Liver (tissue), 9 donors: ENCODE results near the gene CCDC88C. TPM values are rescaled to one million over a fixed set of nuclear protein-coding genes. Genes with fewer than 3 reads are reported as not detected.

ENCODE experiments used
- DNase-seq: peaks from one replicate; pipeline ENCODE4 v3.0.0-alpha.2; 2017; ENCODE audit warnings: low spot score
- H3K27ac ChIP-seq, 2 donors: one replicate each; pipeline ENCODE4 v1.7.0; 2013; ENCODE audit warnings: inconsistent platforms in 2 of 2, low read length in 2 of 2, control low read depth in 1 of 2, low read depth in 1 of 2, mild to moderate bottlenecking in 1 of 2
- H3K27me3 ChIP-seq, 4 donors: one replicate each; pipeline versions ENCODE4 v1.6.1 to v1.7.0; 2013; ENCODE audit warnings: low read length in 3 of 4, inconsistent platforms in 1 of 4, mild to moderate bottlenecking in 1 of 4, moderate library complexity in 1 of 4; ENCODE audit not compliant: control insufficient read depth in 4 of 4, insufficient read depth in 4 of 4
- H3K36me3 ChIP-seq, 4 donors: one replicate each; pipeline versions ENCODE4 v1.6.1 to v1.7.0; 2013; ENCODE audit warnings: low read length in 3 of 4, mild to moderate bottlenecking in 3 of 4, low read depth in 1 of 4, moderate library complexity in 1 of 4; ENCODE audit not compliant: control insufficient read depth in 4 of 4, insufficient read depth in 3 of 4
- H3K4me1 ChIP-seq, 4 donors: one replicate each; pipeline versions ENCODE4 v1.6.1 to v1.7.0; 2013; ENCODE audit warnings: low read length in 3 of 4, mild to moderate bottlenecking in 3 of 4, moderate library complexity in 1 of 4; ENCODE audit not compliant: control insufficient read depth in 4 of 4, insufficient read depth in 4 of 4
- H3K4me3 ChIP-seq, 3 donors: one replicate each; pipeline versions ENCODE4 v1.6.1 to v1.7.0; 2013; ENCODE audit warnings: low read length in 3 of 3, control low read depth in 1 of 3, low read depth in 1 of 3, mild to moderate bottlenecking in 1 of 3
- H3K9ac ChIP-seq, 2 donors: one replicate each; pipeline ENCODE4 v1.7.0; 2013; ENCODE audit warnings: low read length in 2 of 2, mild to moderate bottlenecking in 2 of 2, moderate library complexity in 2 of 2, control low read depth in 1 of 2, low read depth in 1 of 2
- H3K9me3 ChIP-seq, 4 donors: one replicate each; pipeline versions ENCODE4 v1.6.1 to v1.7.0; 2013; ENCODE audit warnings: low read length in 3 of 4; ENCODE audit not compliant: control insufficient read depth in 4 of 4
- ATF3 ChIP-seq: IDR thresholded peaks from 2 replicates; pipeline ENCODE4 v1.6.1; 2016; ENCODE audit warnings: antibody characterized with exemption
- CTCF ChIP-seq: fragments of 150-350 bp; IDR thresholded peaks from 2 replicates; pipeline ENCODE4 v1.5.1; 2017; ENCODE audit warnings: improper control_type of control experiment, low read depth, low read length; ENCODE audit not compliant: missing input control
- EGR1 ChIP-seq, 2 donors: IDR thresholded peaks; 2 replicates each; pipeline ENCODE4 v1.6.1; 2016 to 2018; ENCODE audit warnings: antibody characterized with exemption in 2 of 2, low read depth in 2 of 2
- FOXA2 ChIP-seq: IDR thresholded peaks from 2 replicates; pipeline ENCODE4 v1.6.1; 2016; ENCODE audit warnings: antibody characterized with exemption
- GABPA ChIP-seq, 2 donors: IDR thresholded peaks in 1 of 2; conservative IDR thresholded peaks in 1 of 2; 2 replicates each; pipeline ENCODE4 v1.6.1; 2016; ENCODE audit warnings: antibody characterized with exemption in 2 of 2, mild to moderate bottlenecking in 1 of 2, moderate library complexity in 1 of 2
- HNF4A ChIP-seq, 2 donors: conservative IDR thresholded peaks; 2 replicates each; pipeline ENCODE4 v1.6.1; 2016; ENCODE audit warnings: antibody characterized with exemption in 2 of 2, mild to moderate bottlenecking in 2 of 2
- HNF4G ChIP-seq: IDR thresholded peaks from 2 replicates; pipeline ENCODE4 v1.6.1; 2016; ENCODE audit warnings: antibody characterized with exemption
- JUND ChIP-seq, 2 donors: IDR thresholded peaks; 2 replicates each; pipeline ENCODE4 v1.6.1; 2016; ENCODE audit warnings: antibody characterized with exemption in 2 of 2
- MAX ChIP-seq: IDR thresholded peaks from 2 replicates; pipeline ENCODE4 v1.6.1; 2016; ENCODE audit warnings: antibody characterized with exemption
- NR2F2 ChIP-seq: IDR thresholded peaks from 2 replicates; pipeline ENCODE4 v1.6.1; 2016; ENCODE audit warnings: antibody characterized with exemption
- RAD21 ChIP-seq, 2 donors: IDR thresholded peaks; 2 replicates each; pipeline ENCODE4 v1.6.1; 2016; ENCODE audit warnings: antibody characterized with exemption in 2 of 2, mild to moderate bottlenecking in 2 of 2
- REST ChIP-seq: IDR thresholded peaks from 2 replicates; pipeline ENCODE4 v1.6.1; 2016; ENCODE audit warnings: antibody characterized with exemption, mild to moderate bottlenecking
- RXRA ChIP-seq, 2 donors: IDR thresholded peaks; 2 replicates each; pipeline ENCODE4 v1.6.1; 2017 to 2018; ENCODE audit warnings: antibody characterized with exemption in 2 of 2, mild to moderate bottlenecking in 1 of 2
- SP1 ChIP-seq: IDR thresholded peaks from 2 replicates; pipeline ENCODE4 v1.6.1; 2018; ENCODE audit warnings: antibody characterized with exemption, mild to moderate bottlenecking
- TAF1 ChIP-seq: conservative IDR thresholded peaks from 2 replicates; pipeline ENCODE4 v1.6.1; 2016; ENCODE audit warnings: antibody characterized with exemption, mild to moderate bottlenecking
- YY1 ChIP-seq: IDR thresholded peaks from 2 replicates; pipeline ENCODE4 v1.6.1; 2016; ENCODE audit warnings: antibody characterized with exemption, mild to moderate bottlenecking
- ZBTB33 ChIP-seq: IDR thresholded peaks from 2 replicates; pipeline ENCODE4 v1.6.1; 2016; ENCODE audit warnings: antibody characterized with exemption
- WGBS: extraction: QIAGEN DNeasy Blood & Tissue Kit; methylation state at CpG from one replicate; pipeline ENCODE4 v1.1.7; 2013; 5-methylcytosine and 5-hydroxymethylcytosine counted together
- polyA plus RNA-seq, 2 donors: library from polyadenylated mRNA; stranded (reverse) in 1 of 2; unstranded in 1 of 2; fragments of 200-250 nt in 1 of 2; fragments of >200 nt in 1 of 2; fragmentation: Nextera tagmentation in 1 of 2; extraction: Ambion mirVana in 1 of 2; gene quantifications; one replicate each; pipeline versions ENCODE4 v1.2.1 to v1.2.3, GENCODE V29; 2013 to 2015
- total RNA-seq, 2 donors: library from RNA; depleted of rRNA; stranded (reverse); fragments of >200 nt; gene quantifications; one replicate each; pipeline ENCODE4 v1.2.3, GENCODE V29; 2014
- donor health status: healthy.
- donor health status: healthy.
- donor health status: healthy.
- donor health status: healthy.
- donor health status: healthy.

Gene CCDC88C
- total and polyA plus RNA-seq, 4 donors: 1.3 to 10.8 (median 4.0) TPM

- no peak for TF ChIP-seq MAX
Observed at GRCh38 chr14:91368776-91369416, 48.7 kb downstream of the CCDC88C start (continued).

- Histone ChIP-seq H3K4me1 (peaks cover 0 to 8% (median under 1%) of the 10 kb centered on the region in 4 donors), H3K4me3 (no peak overlapping the region), H3K9me3 (no peaks in the 10 kb centered on the region), H3K27me3 (no peaks in the 10 kb centered on the region), H3K27ac (no peak overlapping the region), H3K9ac (no peak overlapping the region), H3K36me3 (no peaks in the 10 kb centered on the region)
- no peak for TF ChIP-seq ZBTB33
- TF ChIP-seq ATF3: no peak
- TF ChIP-seq SP1: no peak
- TF ChIP-seq TAF1: no peak
- no peak for TF ChIP-seq HNF4G
- TF ChIP-seq GABPA (IDR thresholded peaks at IDR 0.05 in 1 of 2, conservative IDR thresholded peaks at IDR 0.05 in 1 of 2): no peak
- TF ChIP-seq FOXA2: no peak
- no peak for TF ChIP-seq EGR1 (IDR thresholded peaks at IDR 0.05; ENCODE audit: low read depth in 2 of 2)
- no peak for TF ChIP-seq NR2F2
- TF ChIP-seq RXRA (IDR thresholded peaks at IDR 0.05): no peak
- no peak for TF ChIP-seq HNF4A (conservative IDR thresholded peaks at IDR 0.05)
- TF ChIP-seq REST: no peak
- TF ChIP-seq MAX: no peak
- TF ChIP-seq JUND (IDR thresholded peaks at IDR 0.05): no peak
- no peak for TF ChIP-seq CTCF
- TF ChIP-seq RAD21 (IDR thresholded peaks at IDR 0.05): no peak
- no peak for TF ChIP-seq YY1
- WGBS: 76% methylated on average over 22 of the region's 22 CpGs
- no peak for DNase-seq
Observed at GRCh38 chr14:91367173-91368171, 50.1 kb downstream of the CCDC88C start.
